Breast epithelium (tissue), 3 donors: ENCODE data around the gene CDH13.

Source experiments
- POLR2A ChIP-seq: fragments of 450-650 bp; IDR thresholded peaks from one replicate; pipeline ENCODE4 v1.6.1; 2016; ENCODE audit warnings: antibody characterized with exemption, mild to moderate bottlenecking, moderate library complexity
- POLR2AphosphoS5 ChIP-seq, 3 donors: sonication (generic); formaldehyde crosslinking; IDR thresholded peaks; one replicate each; pipeline ENCODE4 v1.6.1; 2017; ENCODE audit warnings: antibody characterized with exemption in 3 of 3
- TF ChIP-seq, protein P1 (sequence below), 3 donors: fragments of 450-650 bp; IDR thresholded peaks; one replicate each; pipeline ENCODE4 v1.5.1; 2016 to 2017; ENCODE audit warnings: antibody characterized with exemption in 3 of 3, mild to moderate bottlenecking in 3 of 3, moderate library complexity in 3 of 3

DNA sequence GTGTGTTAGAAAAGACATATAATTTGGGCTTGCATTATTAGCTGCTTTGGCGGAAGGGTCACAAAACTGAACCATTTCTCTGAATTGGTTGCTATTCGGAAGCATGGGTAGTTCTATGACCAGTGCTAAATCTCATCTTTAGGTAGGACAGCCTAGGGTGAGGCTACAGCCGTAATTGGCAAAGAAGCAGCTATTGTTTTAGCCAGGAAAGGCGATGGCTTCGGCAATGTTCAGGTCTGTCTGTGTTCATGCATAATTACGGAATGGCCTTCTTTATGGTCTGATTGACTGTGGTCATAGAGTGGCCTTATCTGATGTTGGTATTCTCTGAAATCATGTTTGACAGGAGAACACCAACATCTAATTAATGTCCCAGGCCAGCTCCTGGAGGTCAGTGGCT lies 812.6 kb downstream of the CDH13 start:
- no peak for TF ChIP-seq POLR2AphosphoS5 (IDR thresholded peaks at IDR 0.05)
- TF ChIP-seq, protein P1, sequence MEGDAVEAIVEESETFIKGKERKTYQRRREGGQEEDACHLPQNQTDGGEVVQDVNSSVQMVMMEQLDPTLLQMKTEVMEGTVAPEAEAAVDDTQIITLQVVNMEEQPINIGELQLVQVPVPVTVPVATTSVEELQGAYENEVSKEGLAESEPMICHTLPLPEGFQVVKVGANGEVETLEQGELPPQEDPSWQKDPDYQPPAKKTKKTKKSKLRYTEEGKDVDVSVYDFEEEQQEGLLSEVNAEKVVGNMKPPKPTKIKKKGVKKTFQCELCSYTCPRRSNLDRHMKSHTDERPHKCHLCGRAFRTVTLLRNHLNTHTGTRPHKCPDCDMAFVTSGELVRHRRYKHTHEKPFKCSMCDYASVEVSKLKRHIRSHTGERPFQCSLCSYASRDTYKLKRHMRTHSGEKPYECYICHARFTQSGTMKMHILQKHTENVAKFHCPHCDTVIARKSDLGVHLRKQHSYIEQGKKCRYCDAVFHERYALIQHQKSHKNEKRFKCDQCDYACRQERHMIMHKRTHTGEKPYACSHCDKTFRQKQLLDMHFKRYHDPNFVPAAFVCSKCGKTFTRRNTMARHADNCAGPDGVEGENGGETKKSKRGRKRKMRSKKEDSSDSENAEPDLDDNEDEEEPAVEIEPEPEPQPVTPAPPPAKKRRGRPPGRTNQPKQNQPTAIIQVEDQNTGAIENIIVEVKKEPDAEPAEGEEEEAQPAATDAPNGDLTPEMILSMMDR (IDR thresholded peaks at IDR 0.05), result no peak
- no peak for TF ChIP-seq POLR2A
